K562 (cell line): Measurements from ENCODE around the gene NUP205. TPM values are rescaled to one million over a fixed set of nuclear protein-coding genes. Genes with fewer than 3 reads are reported as not detected.
A peak's percentile ranks its signal among the peaks of the same experiment; 100 is the strongest.

ENCODE experiments used
- DNMT1 ChIP-seq: fragments of 450-650 bp; IDR thresholded peaks from 2 replicates; pipeline ENCODE4 v1.6.1; 2016; ENCODE audit warnings: antibody characterized with exemption, mild to moderate bottlenecking
- FOXA3 ChIP-seq, 2 experiments: fragments of 450-650 bp in 1 of 2; sonication (generic) in 1 of 2; formaldehyde crosslinking; IDR thresholded peaks in 1 of 2; conservative IDR thresholded peaks in 1 of 2; 2 replicates each; pipeline versions ENCODE4 v1.4.0 to v1.8.0; 2020 to 2022; ENCODE audit warnings: mild to moderate bottlenecking in 2 of 2, missing genetic modification reagents in 1 of 2
- HMGN3 ChIP-seq: IDR thresholded peaks from 2 replicates; pipeline ENCODE4 v1.6.1; 2011; ENCODE audit warnings: borderline replicate concordance, low read depth, mild to moderate bottlenecking, mixed read lengths, low read length; ENCODE audit not compliant: insufficient read length; ENCODE audit errors: extremely low read depth
- MCM5 ChIP-seq: fragments of 450-650 bp; IDR thresholded peaks from 2 replicates; pipeline ENCODE4 v1.6.1; 2016; ENCODE audit warnings: low read depth
- NFXL1 ChIP-seq: fragments of 450-650 bp; formaldehyde crosslinking; IDR thresholded peaks from 2 replicates; pipeline ENCODE4 v1.4.0; 2021; ENCODE audit warnings: mild to moderate bottlenecking
- NFYB ChIP-seq: IDR thresholded peaks from 2 replicates; pipeline ENCODE4 v1.6.1; 2011; ENCODE audit warnings: mild to moderate bottlenecking, moderate library complexity; ENCODE audit not compliant: insufficient read length; ENCODE audit errors: extremely low read depth
- POLR2B ChIP-seq: fragments of 450-650 bp; IDR thresholded peaks from 2 replicates; pipeline ENCODE4 v1.6.1; 2018; ENCODE audit warnings: low read depth; ENCODE audit not compliant: partially characterized antibody
- RBFOX2 ChIP-seq: fragments of 200-400 bp; formaldehyde crosslinking; IDR thresholded peaks from 2 replicates; pipeline ENCODE4 v1.6.1; 2017; ENCODE audit warnings: low read depth, mild to moderate bottlenecking, low read length, moderate library complexity
- RBM39 ChIP-seq: fragments of 200-400 bp; formaldehyde crosslinking; optimal IDR thresholded peaks from 2 replicates; pipeline ENCODE3; 2018; ENCODE audit warnings: low read depth, low read length
- SMAD2 ChIP-seq: fragments of 150-350 bp; IDR thresholded peaks from 2 replicates; pipeline ENCODE4 v1.6.1; 2014; ENCODE audit warnings: low read depth, mild to moderate bottlenecking, low read length
- SREBF2 ChIP-seq: sonication (generic); formaldehyde crosslinking; IDR thresholded peaks from 2 replicates; pipeline ENCODE4 v1.4.0; 2020; ENCODE audit warnings: mild to moderate bottlenecking, missing genetic modification reagents
- TEAD4 ChIP-seq, 2 experiments: sonication (generic) in 1 of 2; formaldehyde crosslinking in 1 of 2; IDR thresholded peaks; 2 replicates each; pipeline versions ENCODE4 v1.6.1 to v1.8.0; 2012 to 2022; ENCODE audit warnings: borderline replicate concordance in 1 of 2, inconsistent platforms in 1 of 2, low read length in 1 of 2, mild to moderate bottlenecking in 1 of 2, missing genetic modification reagents in 1 of 2
- THRAP3 ChIP-seq: fragments of 450-650 bp; IDR thresholded peaks from 2 replicates; pipeline ENCODE4 v1.6.1; 2016; ENCODE audit warnings: mild to moderate bottlenecking, inconsistent platforms, borderline replicate concordance
- ZEB2 ChIP-seq: fragments of 450-650 bp; IDR thresholded peaks from 2 replicates; pipeline ENCODE4 v1.6.1; 2016
- ZKSCAN8 ChIP-seq: fragments of 200-800 bp; sonication (Bioruptor generic); IDR thresholded peaks from 2 replicates; pipeline ENCODE4 v1.6.1; 2016; ENCODE audit warnings: missing genetic modification characterization, missing compliant biosample characterization
- polyA plus RNA-seq, 8 experiments: library from polyadenylated mRNA; depleted of rRNA in 4 of 8; stranded (reverse) in 5 of 8; unstranded in 3 of 8; fragments of >200 nt; fragmentation: Nextera tagmentation in 2 of 8; fragmentation: Illumina TruSeq in 1 of 8; extraction: Ambion mirVana in 2 of 8; extraction: Trizol in 1 of 8; gene quantifications; 2 replicates each; pipeline versions ENCODE4 v1.2.1 to v1.2.3, GENCODE V29; 2011 to 2014; ENCODE audit warnings: inconsistent platforms in 1 of 8, missing spikeins in 1 of 8
- total RNA-seq, 7 experiments: library from RNA; depleted of rRNA in 6 of 7; stranded (reverse); fragments of >200 nt in 6 of 7; fragmentation: Illumina TruSeq in 2 of 7; extraction: Trizol in 2 of 7; gene quantifications; 2 replicates each; pipeline versions ENCODE4 v1.2.1 to v1.2.3, GENCODE V29; 2011 to 2021; ENCODE audit warnings: low replicate concordance in 1 of 7
- TF ChIP-seq, protein P1 (sequence below): fragments of 450-650 bp; IDR thresholded peaks from 2 replicates; pipeline ENCODE4 v1.6.1; 2016; ENCODE audit warnings: antibody characterized with exemption
- TF ChIP-seq, protein P2 (sequence below): fragments of 450-650 bp; IDR thresholded peaks from 2 replicates; pipeline ENCODE4 v1.6.1; 2017; ENCODE audit warnings: antibody characterized with exemption, mild to moderate bottlenecking
- TF ChIP-seq, protein P3 (sequence below), 3 experiments: fragments of 200-800 bp in 1 of 3; sonication (Bioruptor generic) in 1 of 3; sonication (generic) in 1 of 3; formaldehyde crosslinking in 1 of 3; IDR thresholded peaks; 2 replicates each; pipeline versions ENCODE4 v1.6.1 to v1.8.0; 2016 to 2022; ENCODE audit warnings: mild to moderate bottlenecking in 2 of 3, missing compliant biosample characterization in 2 of 3, missing genetic modification characterization in 2 of 3, missing genetic modification reagents in 1 of 3

NUP205 gene
- total and polyA plus RNA-seq, 9 of the 15 experiments (the other 6 are each of a cell fraction or from before 2014, with no cell fraction given) = 101 to 282 (median 193) TPM

DNA sequence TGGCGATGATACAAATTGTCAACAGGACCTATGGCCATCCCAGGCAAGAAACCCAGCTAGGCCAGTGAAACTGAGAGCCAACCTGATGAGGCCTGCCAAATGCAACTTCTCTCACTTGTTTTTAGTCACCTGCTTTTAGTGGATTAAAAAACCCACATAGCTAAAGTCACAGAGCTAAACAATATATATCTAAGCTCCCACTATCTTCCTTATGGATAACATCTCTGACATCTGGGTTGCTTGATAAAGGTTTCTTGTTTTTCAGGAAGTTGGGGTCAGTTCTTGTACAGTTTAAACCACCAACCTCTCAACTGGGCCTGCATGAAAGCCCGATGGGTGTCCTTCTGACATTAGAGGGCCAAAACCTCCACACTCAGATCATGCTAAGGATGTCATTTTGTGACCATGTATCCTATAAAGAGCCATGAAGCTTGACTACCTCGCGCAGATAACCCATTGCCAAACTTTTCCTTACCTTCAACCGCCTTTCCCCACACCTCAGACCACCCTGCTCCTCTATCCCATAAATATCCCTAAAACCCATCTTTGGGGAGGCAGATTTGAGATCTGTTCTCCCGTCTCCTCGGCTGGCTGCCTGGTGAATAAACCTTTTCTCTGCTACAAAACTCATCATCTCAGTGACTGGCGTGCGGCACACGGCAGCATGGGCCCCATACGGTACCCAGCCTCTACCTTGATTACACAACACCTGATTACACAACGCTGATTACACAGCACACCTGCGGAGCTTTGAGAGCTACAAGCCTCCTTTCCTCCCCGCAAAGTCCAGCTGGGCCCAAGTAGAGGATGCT lies 103.8 kb downstream of the NUP205 start (continued):
- TF ChIP-seq RBFOX2 (no peak), MCM5 (no peak), NFYB (no peak), SMAD2 (no peak), NFXL1 (CRISPR knock-in tag) (peak; percentile 65; the same call in 1 of the 2 replicates), SREBF2 (CRISPR knock-in tag) (0 out of 2 replicates have a peak, but pooled peaks have one; percentile 19), POLR2B (no peak), THRAP3 (peak; percentile 95; the same call in 1 of the 2 replicates), ZKSCAN8 (CRISPR knock-in tag) (peak; percentile 62; the same call in 1 of the 2 replicates), DNMT1 (peak; percentile 75; the same call in 1 of the 2 replicates), TEAD4 (IDR thresholded peaks at IDR 0.05; ENCODE audit: low read length) (peak; percentile 88), TEAD4 (CRISPR knock-in tag; IDR thresholded peaks at IDR 0.05; ENCODE audit: borderline replicate concordance) (no peak), HMGN3 (no peak), FOXA3 (CRISPR knock-in tag; conservative IDR thresholded peaks at IDR 0.05 in 1 of 2, IDR thresholded peaks at IDR 0.05 in 1 of 2) (0 out of 4 replicates have a peak, but pooled peaks of 1 of the 2 experiments have one; percentile 5), RBM39 (peak; percentile 65), ZEB2 (peak; percentile 5; the same call in 1 of the 2 replicates)
- TF ChIP-seq, protein P1, sequence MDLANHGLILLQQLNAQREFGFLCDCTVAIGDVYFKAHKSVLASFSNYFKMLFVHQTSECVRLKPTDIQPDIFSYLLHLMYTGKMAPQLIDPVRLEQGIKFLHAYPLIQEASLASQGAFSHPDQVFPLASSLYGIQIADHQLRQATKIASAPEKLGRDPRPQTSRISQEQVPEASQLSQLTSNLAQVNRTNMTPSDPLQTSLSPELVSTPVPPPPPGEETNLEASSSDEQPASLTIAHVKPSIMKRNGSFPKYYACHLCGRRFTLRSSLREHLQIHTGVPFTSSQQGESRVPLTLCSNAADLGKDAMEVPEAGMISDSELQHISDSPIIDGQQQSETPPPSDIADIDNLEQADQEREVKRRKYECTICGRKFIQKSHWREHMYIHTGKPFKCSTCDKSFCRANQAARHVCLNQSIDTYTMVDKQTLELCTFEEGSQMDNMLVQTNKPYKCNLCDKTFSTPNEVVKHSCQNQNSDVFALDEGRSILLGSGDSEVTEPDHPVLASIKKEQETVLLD = 0 out of 2 replicates have a peak, but pooled peaks have one; percentile 9
- TF ChIP-seq, protein P2, sequence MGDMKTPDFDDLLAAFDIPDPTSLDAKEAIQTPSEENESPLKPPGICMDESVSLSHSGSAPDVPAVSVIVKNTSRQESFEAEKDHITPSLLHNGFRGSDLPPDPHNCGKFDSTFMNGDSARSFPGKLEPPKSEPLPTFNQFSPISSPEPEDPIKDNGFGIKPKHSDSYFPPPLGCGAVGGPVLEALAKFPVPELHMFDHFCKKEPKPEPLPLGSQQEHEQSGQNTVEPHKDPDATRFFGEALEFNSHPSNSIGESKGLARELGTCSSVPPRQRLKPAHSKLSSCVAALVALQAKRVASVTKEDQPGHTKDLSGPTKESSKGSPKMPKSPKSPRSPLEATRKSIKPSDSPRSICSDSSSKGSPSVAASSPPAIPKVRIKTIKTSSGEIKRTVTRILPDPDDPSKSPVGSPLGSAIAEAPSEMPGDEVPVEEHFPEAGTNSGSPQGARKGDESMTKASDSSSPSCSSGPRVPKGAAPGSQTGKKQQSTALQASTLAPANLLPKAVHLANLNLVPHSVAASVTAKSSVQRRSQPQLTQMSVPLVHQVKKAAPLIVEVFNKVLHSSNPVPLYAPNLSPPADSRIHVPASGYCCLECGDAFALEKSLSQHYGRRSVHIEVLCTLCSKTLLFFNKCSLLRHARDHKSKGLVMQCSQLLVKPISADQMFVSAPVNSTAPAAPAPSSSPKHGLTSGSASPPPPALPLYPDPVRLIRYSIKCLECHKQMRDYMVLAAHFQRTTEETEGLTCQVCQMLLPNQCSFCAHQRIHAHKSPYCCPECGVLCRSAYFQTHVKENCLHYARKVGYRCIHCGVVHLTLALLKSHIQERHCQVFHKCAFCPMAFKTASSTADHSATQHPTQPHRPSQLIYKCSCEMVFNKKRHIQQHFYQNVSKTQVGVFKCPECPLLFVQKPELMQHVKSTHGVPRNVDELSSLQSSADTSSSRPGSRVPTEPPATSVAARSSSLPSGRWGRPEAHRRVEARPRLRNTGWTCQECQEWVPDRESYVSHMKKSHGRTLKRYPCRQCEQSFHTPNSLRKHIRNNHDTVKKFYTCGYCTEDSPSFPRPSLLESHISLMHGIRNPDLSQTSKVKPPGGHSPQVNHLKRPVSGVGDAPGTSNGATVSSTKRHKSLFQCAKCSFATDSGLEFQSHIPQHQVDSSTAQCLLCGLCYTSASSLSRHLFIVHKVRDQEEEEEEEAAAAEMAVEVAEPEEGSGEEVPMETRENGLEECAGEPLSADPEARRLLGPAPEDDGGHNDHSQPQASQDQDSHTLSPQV = peak; percentile 36; the same call in 1 of the 2 replicates
- TF ChIP-seq, protein P3, sequence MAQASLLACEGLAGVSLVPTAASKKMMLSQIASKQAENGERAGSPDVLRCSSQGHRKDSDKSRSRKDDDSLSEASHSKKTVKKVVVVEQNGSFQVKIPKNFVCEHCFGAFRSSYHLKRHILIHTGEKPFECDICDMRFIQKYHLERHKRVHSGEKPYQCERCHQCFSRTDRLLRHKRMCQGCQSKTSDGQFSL (CRISPR knock-in tag; IDR thresholded peaks at IDR 0.05) = no peak
- TF ChIP-seq, protein P3 (tag; IDR thresholded peaks at IDR 0.05) = 0 out of 4 replicates have a peak, but pooled peaks of 1 of the 2 experiments have one; percentile 57
